ENCODE results near the gene NAGLU. TPM values are rescaled to one million over a fixed set of nuclear protein-coding genes. Genes with fewer than 3 reads are reported as not detected.

Gene NAGLU
- total and polyA plus RNA-seq, 2 of the 13 experiments (the other 11 are each of a cell fraction or from before 2014, with no cell fraction given), result 28.2 to 40.1 TPM

- TF ChIP-seq REST (IDR thresholded peaks at IDR 0.05; ENCODE audit: borderline replicate concordance in 1 of 2, low read depth in 1 of 2, low read length in 2 of 2), result no peak
- TF ChIP-seq, protein P1, sequence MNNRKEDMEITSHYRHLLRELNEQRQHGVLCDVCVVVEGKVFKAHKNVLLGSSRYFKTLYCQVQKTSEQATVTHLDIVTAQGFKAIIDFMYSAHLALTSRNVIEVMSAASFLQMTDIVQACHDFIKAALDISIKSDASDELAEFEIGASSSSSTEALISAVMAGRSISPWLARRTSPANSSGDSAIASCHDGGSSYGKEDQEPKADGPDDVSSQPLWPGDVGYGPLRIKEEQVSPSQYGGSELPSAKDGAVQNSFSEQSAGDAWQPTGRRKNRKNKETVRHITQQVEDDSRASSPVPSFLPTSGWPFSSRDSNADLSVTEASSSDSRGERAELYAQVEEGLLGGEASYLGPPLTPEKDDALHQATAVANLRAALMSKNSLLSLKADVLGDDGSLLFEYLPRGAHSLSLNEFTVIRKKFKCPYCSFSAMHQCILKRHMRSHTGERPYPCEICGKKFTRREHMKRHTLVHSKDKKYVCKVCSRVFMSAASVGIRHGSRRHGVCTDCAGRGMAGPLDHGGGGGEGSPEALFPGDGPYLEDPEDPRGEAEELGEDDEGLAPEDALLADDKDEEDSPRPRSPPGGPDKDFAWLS (CRISPR knock-in tag; IDR thresholded peaks at IDR 0.05; ENCODE audit: borderline replicate concordance), result no peak
- TF ChIP-seq BHLHE40 (IDR thresholded peaks at IDR 0.05; ENCODE audit: low read length), result 0 out of 2 replicates have a peak, but pooled peaks have one; percentile 29
- TF ChIP-seq SMYD3 (CRISPR knock-in tag; IDR thresholded peaks at IDR 0.05), result no peak
- peak; percentile 69 for TF ChIP-seq ZNF205 (CRISPR knock-in tag; IDR thresholded peaks at IDR 0.05)
- no peak for TF ChIP-seq MED8 (CRISPR knock-in tag; IDR thresholded peaks at IDR 0.05; ENCODE audit: insufficient replicate concordance)
- no peak for TF ChIP-seq ZUFSP (CRISPR knock-in tag; IDR thresholded peaks at IDR 0.05; ENCODE audit: borderline replicate concordance)
- TF ChIP-seq ZKSCAN8 (CRISPR knock-in tag; IDR thresholded peaks at IDR 0.05; ENCODE audit: borderline replicate concordance), result no peak
- TF ChIP-seq ZNF263 (CRISPR knock-in tag; IDR thresholded peaks at IDR 0.05), result peak; percentile 6; the same call in 1 of the 2 replicates
- no peak for TF ChIP-seq KLF13 (CRISPR knock-in tag; IDR thresholded peaks at IDR 0.05)
- no peak for TF ChIP-seq SMAD1 (CRISPR knock-in tag; IDR thresholded peaks at IDR 0.05; ENCODE audit: borderline replicate concordance, low read depth)
- TF ChIP-seq RORA (CRISPR knock-in tag; IDR thresholded peaks at IDR 0.05), result no peak
- TF ChIP-seq, protein P2, sequence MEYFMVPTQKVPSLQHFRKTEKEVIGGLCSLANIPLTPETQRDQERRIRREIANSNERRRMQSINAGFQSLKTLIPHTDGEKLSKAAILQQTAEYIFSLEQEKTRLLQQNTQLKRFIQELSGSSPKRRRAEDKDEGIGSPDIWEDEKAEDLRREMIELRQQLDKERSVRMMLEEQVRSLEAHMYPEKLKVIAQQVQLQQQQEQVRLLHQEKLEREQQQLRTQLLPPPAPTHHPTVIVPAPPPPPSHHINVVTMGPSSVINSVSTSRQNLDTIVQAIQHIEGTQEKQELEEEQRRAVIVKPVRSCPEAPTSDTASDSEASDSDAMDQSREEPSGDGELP (IDR thresholded peaks at IDR 0.05; ENCODE audit: borderline replicate concordance, low read depth), result peak; percentile 11; the same call in 1 of the 2 replicates
- TF ChIP-seq ZNF234 (CRISPR knock-in tag; conservative IDR thresholded peaks at IDR 0.05), result no peak
- TF ChIP-seq LCORL (IDR thresholded peaks at IDR 0.05), result no peak
- TF ChIP-seq LCORL (CRISPR knock-in tag; IDR thresholded peaks at IDR 0.05), result no peak
- TF ChIP-seq ZNF569 (CRISPR knock-in tag; IDR thresholded peaks at IDR 0.05; ENCODE audit: borderline replicate concordance), result no peak
- TF ChIP-seq MAZ (IDR thresholded peaks at IDR 0.05; ENCODE audit: borderline replicate concordance, low read depth, low read length), result no peak
- TF ChIP-seq MAZ (CRISPR knock-in tag; IDR thresholded peaks at IDR 0.05; ENCODE audit: low read depth), result peak; percentile 53; the same call in 1 of the 2 replicates
These were observed 4.3 kb upstream of the NAGLU start (continued) for GRCh38 chr17:42531455-42532354.

Measured in HepG2 (cell line).